ENCODE data around the gene RDH16.
"Not testable (repeated sequence)": the region's sequence is repeated elsewhere in the genome, so short reads cannot be mapped to it uniquely, and the experiment has no call there.

Gene RDH16

GRCh38 chr12:56965124-56965523 is 7.7 kb upstream of the RDH16 start:
- not testable (repeated sequence) for H4K12ac ChIP-seq (ENCODE audit: low read depth, low read length); H3K9ac ChIP-seq (ENCODE audit: low read length); H3K23ac ChIP-seq (ENCODE audit: low read length); H3K9me3 ChIP-seq (ENCODE audit: insufficient read depth, low read depth, low read length); H4K91ac ChIP-seq (ENCODE audit: low read depth, low read length); H3K4me2 ChIP-seq (ENCODE audit: low read length); H2BK5ac ChIP-seq (ENCODE audit: low read depth, low read length, poor library complexity); H3K27ac ChIP-seq (ENCODE audit: low read depth, low read length); H3K79me1 ChIP-seq (ENCODE audit: low read length); H3K27me3 ChIP-seq (ENCODE audit: insufficient read depth, low read length); H2AK5ac ChIP-seq (ENCODE audit: low read length); H3K4me1 ChIP-seq (ENCODE audit: control insufficient read depth in 1 of 2, insufficient read depth in 2 of 2, low read length in 2 of 2); H2BK120ac ChIP-seq (ENCODE audit: insufficient read depth, low read length, poor library complexity); H3K79me2 ChIP-seq (ENCODE audit: control insufficient read depth, insufficient read depth, low read length, poor library complexity); H3K36me3 ChIP-seq (ENCODE audit: control insufficient read depth in 1 of 2, insufficient read depth in 2 of 2, low read length in 2 of 2); H2BK12ac ChIP-seq (ENCODE audit: low read length); H3K4ac ChIP-seq (ENCODE audit: low read depth, low read length); H2AFZ ChIP-seq (ENCODE audit: insufficient read depth, low read length, poor library complexity); DNase-seq; H3K14ac ChIP-seq (ENCODE audit: low read length); H4K8ac ChIP-seq (ENCODE audit: low read depth, low read length); H3K4me3 ChIP-seq (ENCODE audit: low read depth, low read length); H3K18ac ChIP-seq (ENCODE audit: low read length)
- no CpG with 5 or more reads among the region's 4 CpGs for WGBS (ENCODE audit: extremely low coverage, insufficient coverage, insufficient read length)

- H3K18ac ChIP-seq (ENCODE audit: low read length); H3K27me3 ChIP-seq (ENCODE audit: insufficient read depth, low read length); H3K9me3 ChIP-seq (ENCODE audit: insufficient read depth, low read depth, low read length); H2AK5ac ChIP-seq (ENCODE audit: low read length); H2BK12ac ChIP-seq (ENCODE audit: low read length); H3K4me1 ChIP-seq (ENCODE audit: control insufficient read depth in 1 of 2, insufficient read depth in 2 of 2, low read length in 2 of 2); H3K36me3 ChIP-seq (ENCODE audit: control insufficient read depth in 1 of 2, insufficient read depth in 2 of 2, low read length in 2 of 2); H3K79me2 ChIP-seq (ENCODE audit: control insufficient read depth, insufficient read depth, low read length, poor library complexity); H3K4me2 ChIP-seq (ENCODE audit: low read length); H4K91ac ChIP-seq (ENCODE audit: low read depth, low read length); H3K79me1 ChIP-seq (ENCODE audit: low read length); H2BK120ac ChIP-seq (ENCODE audit: insufficient read depth, low read length, poor library complexity); H4K12ac ChIP-seq (ENCODE audit: low read depth, low read length); H3K9ac ChIP-seq (ENCODE audit: low read length); H4K8ac ChIP-seq (ENCODE audit: low read depth, low read length); H3K4me3 ChIP-seq (ENCODE audit: low read depth, low read length); H3K23ac ChIP-seq (ENCODE audit: low read length); H3K27ac ChIP-seq (ENCODE audit: low read depth, low read length); DNase-seq; H3K4ac ChIP-seq (ENCODE audit: low read depth, low read length); H2AFZ ChIP-seq (ENCODE audit: insufficient read depth, low read length, poor library complexity); H2BK5ac ChIP-seq (ENCODE audit: low read depth, low read length, poor library complexity); H3K14ac ChIP-seq (ENCODE audit: low read length): not testable (repeated sequence)
- no CpG with 5 or more reads among the region's 27 CpGs for WGBS (ENCODE audit: extremely low coverage, insufficient coverage, insufficient read length)
These were observed 6.1 kb upstream of the RDH16 start for GRCh38 chr12:56963557-56963956.

- H2AFZ ChIP-seq (ENCODE audit: insufficient read depth, low read length, poor library complexity); H3K36me3 ChIP-seq (ENCODE audit: control insufficient read depth in 1 of 2, insufficient read depth in 2 of 2, low read length in 2 of 2): not testable (repeated sequence)
These were observed 4.8 kb upstream of the RDH16 start for GRCh38 chr12:56962247-56962646.

GRCh38 chr12:56958422-56958821 is 1.0 kb upstream of the RDH16 start:
- Histone ChIP-seq H3K9me3 (ENCODE audit: insufficient read depth, low read depth, low read length) (peaks cover 17% of the 10 kb centered on the region), H3K4me1 (ENCODE audit: control insufficient read depth in 1 of 2, insufficient read depth in 2 of 2, low read length in 2 of 2) (no peaks in the 10 kb centered on the region), H3K4ac (ENCODE audit: low read depth, low read length) (no peak overlapping the region), H3K4me2 (ENCODE audit: low read length) (no peak overlapping the region), H4K12ac (ENCODE audit: low read depth, low read length) (no peak overlapping the region), H3K23ac (ENCODE audit: low read length) (no peak overlapping the region), H2BK120ac (ENCODE audit: insufficient read depth, low read length, poor library complexity) (no peak overlapping the region), H3K18ac (ENCODE audit: low read length) (no peak overlapping the region), H3K4me3 (ENCODE audit: low read depth, low read length) (no peak overlapping the region), H2AK5ac (ENCODE audit: low read length) (no peak overlapping the region), H4K8ac (ENCODE audit: low read depth, low read length) (no peak overlapping the region), H3K27me3 (ENCODE audit: insufficient read depth, low read length) (no peaks in the 10 kb centered on the region), H3K36me3 (ENCODE audit: control insufficient read depth in 1 of 2, insufficient read depth in 2 of 2, low read length in 2 of 2) (no peaks in the 10 kb centered on the region), H2AFZ (ENCODE audit: insufficient read depth, low read length, poor library complexity) (no peak overlapping the region), H2BK5ac (ENCODE audit: low read depth, low read length, poor library complexity) (no peak overlapping the region), H3K79me2 (ENCODE audit: control insufficient read depth, insufficient read depth, low read length, poor library complexity) (no peaks in the 10 kb centered on the region), H3K79me1 (ENCODE audit: low read length) (no peaks in the 10 kb centered on the region), H3K9ac (ENCODE audit: low read length) (no peak overlapping the region), H3K14ac (ENCODE audit: low read length) (no peak overlapping the region), H3K27ac (ENCODE audit: low read depth, low read length) (no peak overlapping the region), H2BK12ac (ENCODE audit: low read length) (no peak overlapping the region), H4K91ac (ENCODE audit: low read depth, low read length) (no peak overlapping the region)
- no peak for DNase-seq
- no CpG with 5 or more reads among the region's 2 CpGs for WGBS (ENCODE audit: extremely low coverage, insufficient coverage, insufficient read length)

More at GRCh38 chr12:56962247-56962646, 4.8 kb upstream of the RDH16 start:
- H3K79me2 ChIP-seq (ENCODE audit: control insufficient read depth, insufficient read depth, low read length, poor library complexity); H3K14ac ChIP-seq (ENCODE audit: low read length); H3K18ac ChIP-seq (ENCODE audit: low read length); H2AK5ac ChIP-seq (ENCODE audit: low read length); H3K4me2 ChIP-seq (ENCODE audit: low read length); H4K12ac ChIP-seq (ENCODE audit: low read depth, low read length); H3K4me3 ChIP-seq (ENCODE audit: low read depth, low read length); H3K27me3 ChIP-seq (ENCODE audit: insufficient read depth, low read length); H3K4me1 ChIP-seq (ENCODE audit: control insufficient read depth in 1 of 2, insufficient read depth in 2 of 2, low read length in 2 of 2); H2BK120ac ChIP-seq (ENCODE audit: insufficient read depth, low read length, poor library complexity); H3K27ac ChIP-seq (ENCODE audit: low read depth, low read length); H3K4ac ChIP-seq (ENCODE audit: low read depth, low read length); H3K23ac ChIP-seq (ENCODE audit: low read length); H2BK12ac ChIP-seq (ENCODE audit: low read length); H4K91ac ChIP-seq (ENCODE audit: low read depth, low read length); DNase-seq; H4K8ac ChIP-seq (ENCODE audit: low read depth, low read length); H2BK5ac ChIP-seq (ENCODE audit: low read depth, low read length, poor library complexity); H3K79me1 ChIP-seq (ENCODE audit: low read length); H3K9ac ChIP-seq (ENCODE audit: low read length): not testable (repeated sequence)
- H3K9me3 ChIP-seq (ENCODE audit: insufficient read depth, low read depth, low read length) = peaks cover 17% of the 10 kb centered on the region
- no CpG with 5 or more reads among the region's 4 CpGs for WGBS (ENCODE audit: extremely low coverage, insufficient coverage, insufficient read length)
